GM18505 (cell line): ENCODE measurements around the gene OTOG.
A peak's percentile ranks its signal among the peaks of the same experiment; 100 is the strongest.

Source experiments
- ATAC-seq: cut with Tn5 transposase; IDR thresholded peaks from one replicate; pipeline ENCODE4 v1.9.1; 2021; ENCODE audit not compliant: unreplicated experiment
- POLR2A ChIP-seq: IDR thresholded peaks from 4 replicates; pipeline ENCODE4 v1.6.1; 2011; ENCODE audit warnings: borderline replicate concordance; ENCODE audit not compliant: insufficient read depth, insufficient read length; ENCODE audit errors: extremely low read depth

The OTOG gene

DNA sequence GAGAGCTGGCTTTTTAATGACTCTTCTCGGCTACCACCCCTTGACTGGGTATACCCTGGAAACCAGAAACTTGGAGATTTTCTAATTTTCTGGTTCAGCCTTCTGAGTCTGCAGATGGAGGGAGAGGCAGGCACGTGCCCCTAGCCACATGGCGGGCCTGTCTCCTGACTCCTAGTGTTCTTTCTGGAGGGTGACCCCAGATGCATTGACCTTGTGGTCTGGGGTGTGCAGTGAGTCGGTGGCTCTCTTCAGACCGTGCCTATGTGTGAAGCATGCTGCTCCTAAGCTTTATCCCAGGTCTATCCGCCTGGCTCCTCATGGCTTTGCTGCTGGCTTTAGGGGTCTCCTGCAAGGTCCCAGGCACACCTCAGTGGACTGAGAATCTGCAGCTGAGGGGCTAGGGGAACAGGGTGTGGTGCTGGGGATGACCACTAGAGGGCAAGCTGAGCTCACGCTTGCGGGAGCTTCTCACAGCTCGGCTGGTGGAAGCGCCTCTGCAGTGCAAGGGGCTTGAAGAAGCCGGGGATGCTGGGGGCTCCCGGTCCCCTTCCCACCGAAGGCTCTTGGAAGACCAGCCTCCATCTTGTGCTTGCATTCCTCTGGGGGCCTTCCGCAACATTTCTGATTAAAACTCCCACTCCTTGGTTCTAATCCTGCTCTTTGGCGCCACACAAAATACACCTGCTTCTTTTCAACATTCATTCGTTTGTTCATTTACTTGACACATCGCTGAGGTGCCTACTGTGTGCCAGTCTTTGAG is 51.8 kb downstream of the OTOG start:
- TF ChIP-seq POLR2A = no peak
- peak; percentile 80 for ATAC-seq

DNA sequence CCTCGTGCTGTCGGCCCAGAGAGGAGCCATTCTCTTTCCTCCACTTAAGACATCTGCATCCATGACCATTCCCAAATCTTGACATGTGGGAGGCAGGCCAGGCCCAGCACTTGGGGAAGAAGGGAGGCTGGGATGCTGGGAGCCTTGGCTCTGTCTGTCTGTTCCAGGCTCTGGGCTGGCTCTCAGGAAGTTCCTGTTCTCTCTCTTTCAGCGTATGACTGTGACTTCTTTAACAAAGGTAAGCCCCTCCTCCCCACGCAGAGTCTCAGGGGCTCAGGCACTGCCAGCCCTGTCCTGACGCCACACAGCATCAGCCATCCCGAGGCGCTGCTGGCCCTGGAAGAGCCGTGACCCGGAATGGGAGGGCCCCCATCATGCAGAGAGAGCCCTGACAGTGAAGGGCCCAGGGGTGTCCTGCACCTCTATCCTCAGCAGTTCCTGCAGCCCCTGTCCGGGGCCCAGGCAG is 52.4 kb downstream of the OTOG start:
- TF ChIP-seq POLR2A = no peak
- no peak for ATAC-seq

DNA sequence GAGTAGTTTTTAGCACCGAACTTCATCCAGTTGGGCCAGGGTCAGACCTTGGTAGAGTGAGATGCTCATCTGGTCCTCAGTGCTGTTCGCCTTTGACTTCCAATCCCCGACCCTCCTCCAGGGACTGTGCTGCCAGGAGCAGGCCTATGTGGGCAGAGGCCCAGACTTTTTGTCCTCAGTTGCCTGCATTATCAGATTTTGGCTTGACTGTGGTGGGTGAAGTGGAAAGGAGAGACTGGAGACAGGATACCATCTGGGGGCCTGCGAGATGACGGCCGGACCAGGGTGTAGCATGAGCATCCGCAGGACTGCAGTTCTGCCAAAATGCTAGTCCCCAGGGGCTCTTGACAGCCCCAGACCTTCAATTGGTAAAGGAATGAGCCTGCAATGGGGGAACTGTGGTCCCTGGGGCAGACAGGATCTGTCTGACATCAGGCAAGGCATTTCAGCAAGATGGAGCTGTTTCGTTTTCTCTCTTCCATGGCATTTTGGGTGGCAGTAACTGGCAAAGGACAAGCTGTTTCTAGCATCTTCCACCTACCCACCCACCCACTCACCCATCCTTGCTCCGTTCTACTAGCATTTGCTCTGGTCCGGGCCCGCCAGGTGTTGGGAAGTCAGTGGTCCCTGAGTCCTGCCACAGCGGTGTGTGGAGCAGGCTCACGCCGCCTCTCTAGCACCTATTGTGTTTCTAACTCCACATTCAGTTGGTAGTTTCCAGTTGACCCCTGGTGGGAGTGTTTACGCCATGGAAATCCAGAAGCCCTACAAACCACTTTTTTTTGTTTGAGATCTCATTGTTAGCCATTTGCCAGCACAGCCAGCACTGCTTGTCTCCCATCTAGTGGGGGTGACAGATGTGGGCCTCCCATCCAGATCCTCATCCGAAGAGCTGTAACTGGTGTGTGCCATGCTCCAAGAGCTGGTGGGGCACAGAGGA is 53.5 kb downstream of the OTOG start:
- ATAC-seq = no peak

DNA sequence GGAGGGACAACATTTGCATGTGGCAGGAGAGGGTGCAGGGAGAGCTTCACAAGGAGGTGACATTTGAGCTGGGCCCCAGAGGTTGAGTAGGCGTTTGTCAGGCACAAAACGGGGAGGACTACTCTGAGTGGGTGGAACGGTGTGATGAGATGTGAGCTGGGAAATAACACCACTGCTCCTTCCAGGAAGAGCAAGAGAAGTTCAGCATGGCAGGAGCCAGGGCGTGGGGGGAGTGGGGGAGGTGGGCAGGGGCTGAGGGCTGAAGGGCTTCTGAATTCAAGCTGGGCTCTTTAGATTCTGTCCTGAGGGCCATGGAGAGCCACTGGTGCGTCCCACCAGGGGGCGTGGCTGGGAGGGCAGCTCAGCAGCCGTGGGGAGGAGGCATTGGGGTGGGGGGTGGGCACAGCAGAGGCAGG is 54.2 kb downstream of the OTOG start:
- TF ChIP-seq POLR2A = no peak
- ATAC-seq = no peak

More for the DNA sequence above, 53.5 kb downstream of the OTOG start:
- no peak for TF ChIP-seq POLR2A

DNA sequence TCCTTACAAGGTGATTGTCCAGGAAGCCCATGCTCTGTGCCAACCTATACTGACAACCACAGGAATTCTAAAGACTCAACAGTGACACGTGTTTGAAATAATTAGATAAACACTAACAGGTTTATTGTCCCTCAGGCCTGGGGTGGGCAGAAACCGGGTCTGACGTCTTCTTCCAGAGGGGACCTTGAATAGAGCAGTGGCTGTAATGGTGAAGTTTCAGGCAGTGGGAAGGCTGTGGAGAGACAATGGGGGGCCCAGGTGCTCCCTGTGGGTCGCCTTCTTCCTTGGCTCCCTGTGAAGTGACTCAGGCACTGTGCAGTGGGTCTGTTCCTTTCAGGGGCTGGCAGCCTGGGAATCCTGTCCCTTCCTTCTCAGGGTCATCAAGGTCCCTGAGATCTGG is 54.6 kb downstream of the OTOG start:
- no peak for ATAC-seq
- no peak for TF ChIP-seq POLR2A

DNA sequence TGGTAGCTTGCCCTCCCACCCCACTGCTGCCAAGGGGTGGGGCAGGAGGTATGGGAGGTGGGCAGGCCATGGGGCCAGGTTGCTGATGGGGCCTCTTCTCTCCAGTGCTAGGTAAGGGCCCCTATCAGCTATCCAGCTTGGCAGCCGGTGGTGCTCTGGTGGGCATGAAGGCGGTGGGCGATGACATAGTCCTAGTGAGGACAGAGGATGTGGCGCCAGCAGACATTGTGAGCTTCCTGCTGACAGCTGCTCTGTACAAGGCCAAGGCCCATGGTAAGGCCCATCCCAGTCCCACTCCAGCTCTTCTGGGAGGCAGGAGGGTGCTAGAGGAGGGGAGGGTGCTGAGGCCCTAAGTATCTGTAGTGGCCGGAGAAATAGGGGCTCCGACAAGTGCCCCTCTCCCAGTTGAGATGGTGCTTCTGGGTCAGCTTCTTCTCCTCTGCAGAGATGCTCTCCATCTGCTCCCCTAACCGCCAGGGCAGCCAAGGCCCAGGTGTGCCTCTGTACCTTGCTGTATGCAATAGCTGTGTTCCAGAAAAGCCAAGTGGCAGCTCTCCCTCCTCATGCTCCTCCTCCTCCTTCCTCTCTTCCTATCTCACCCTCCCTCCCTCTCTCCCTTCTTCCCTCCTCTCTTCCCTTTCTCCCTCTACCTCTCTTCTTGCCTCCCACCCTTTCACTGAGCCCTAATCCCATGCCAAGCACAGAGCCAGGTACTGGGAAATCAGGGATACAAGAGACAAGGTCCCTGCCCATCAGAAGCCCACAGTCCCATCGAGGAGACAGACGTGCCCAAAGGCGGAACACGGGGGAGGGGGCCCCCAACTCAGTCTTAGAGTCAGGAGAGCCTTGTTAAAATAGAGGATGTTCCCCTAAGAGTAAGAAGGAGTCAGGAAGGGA is 55.3 kb downstream of the OTOG start:
- TF ChIP-seq POLR2A = no peak
- no peak for ATAC-seq

DNA sequence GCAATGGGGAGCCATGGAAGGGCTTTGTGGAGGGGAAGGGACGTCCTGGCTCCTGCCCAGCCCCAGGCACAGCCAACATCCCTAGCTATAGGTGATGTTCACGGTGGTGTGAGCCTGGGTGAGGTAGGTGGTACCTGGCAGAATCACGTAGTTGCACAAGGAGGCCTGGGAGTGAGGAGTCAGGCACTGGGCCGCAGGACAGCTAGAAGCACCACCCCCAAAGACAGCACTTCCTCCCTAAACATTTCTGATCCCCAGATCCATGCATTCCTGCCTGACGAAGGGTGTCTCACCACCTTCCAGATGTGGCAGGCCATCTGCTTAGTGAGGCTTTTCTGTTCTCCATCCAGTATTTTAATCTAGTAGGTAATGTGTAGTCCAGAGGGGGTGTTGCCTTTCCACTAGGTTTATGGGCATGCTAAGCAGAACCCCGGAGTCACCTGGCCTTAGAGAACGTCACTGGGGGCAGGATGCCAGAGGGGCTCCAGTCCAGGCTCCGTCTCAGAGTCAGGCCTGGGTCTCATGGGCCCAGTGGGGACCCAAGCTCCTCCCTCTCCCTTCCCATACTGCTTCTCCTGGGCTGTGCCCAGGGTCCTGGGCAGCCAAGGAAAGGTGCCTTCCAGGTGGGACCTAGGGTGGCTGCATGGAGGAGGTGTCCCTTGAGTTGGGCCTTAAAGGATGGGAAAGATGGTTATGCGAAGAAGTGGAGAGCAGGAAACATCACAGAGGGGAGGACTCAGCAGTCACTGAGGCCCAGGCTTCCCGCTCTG is 56.2 kb downstream of the OTOG start:
- no peak for TF ChIP-seq POLR2A
- no peak for ATAC-seq

DNA sequence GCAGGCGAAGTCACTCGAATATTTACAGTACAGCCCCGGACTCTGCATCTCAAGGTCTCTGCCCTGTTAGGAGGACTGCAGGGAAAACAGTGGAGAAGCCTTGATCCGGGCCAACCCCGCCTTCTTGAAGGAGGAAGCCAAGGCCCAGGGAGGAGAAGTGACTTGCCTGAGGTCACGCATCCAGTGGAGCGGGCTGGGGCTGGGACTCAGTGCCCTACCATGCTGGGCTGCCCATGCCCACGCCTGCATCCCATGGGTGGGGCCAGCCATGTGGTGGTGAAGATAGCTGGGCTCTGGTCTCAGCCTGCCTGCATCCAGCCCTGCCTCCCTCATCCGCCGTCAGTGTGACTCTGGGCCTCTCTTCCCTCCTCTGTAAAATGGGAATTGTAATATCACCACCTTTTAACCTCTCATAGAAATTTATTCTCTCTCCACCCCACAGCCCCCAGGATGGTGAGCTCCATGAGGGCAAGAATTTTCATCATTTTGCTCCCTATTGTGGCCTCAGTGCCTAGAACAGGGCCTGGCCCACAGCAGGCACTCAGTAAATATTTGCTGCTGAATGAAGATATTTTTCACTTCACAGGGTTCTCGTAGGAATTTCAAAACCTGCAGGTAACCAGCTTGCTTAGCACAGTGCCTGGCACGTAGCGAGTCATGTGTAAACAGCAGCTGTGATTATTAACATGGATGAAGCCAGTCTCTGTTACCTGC is 57.3 kb downstream of the OTOG start:
- TF ChIP-seq POLR2A = no peak
- no peak for ATAC-seq

DNA sequence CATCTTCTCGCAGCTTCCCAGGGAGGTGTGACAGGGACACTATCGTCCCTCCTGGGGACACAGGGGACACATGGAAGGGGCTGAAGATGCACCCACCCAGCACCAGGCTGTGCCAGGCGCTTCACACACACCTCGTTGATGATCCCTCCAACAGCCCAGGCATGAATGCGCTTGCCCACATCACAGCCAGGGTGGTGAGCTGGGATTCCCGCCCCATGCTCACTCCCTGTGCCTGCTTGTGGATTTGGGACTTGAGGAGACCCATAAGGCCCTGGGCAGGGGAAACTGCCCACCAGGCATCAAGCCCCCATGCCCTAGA is 57.8 kb downstream of the OTOG start:
- no peak for ATAC-seq
- no peak for TF ChIP-seq POLR2A

DNA sequence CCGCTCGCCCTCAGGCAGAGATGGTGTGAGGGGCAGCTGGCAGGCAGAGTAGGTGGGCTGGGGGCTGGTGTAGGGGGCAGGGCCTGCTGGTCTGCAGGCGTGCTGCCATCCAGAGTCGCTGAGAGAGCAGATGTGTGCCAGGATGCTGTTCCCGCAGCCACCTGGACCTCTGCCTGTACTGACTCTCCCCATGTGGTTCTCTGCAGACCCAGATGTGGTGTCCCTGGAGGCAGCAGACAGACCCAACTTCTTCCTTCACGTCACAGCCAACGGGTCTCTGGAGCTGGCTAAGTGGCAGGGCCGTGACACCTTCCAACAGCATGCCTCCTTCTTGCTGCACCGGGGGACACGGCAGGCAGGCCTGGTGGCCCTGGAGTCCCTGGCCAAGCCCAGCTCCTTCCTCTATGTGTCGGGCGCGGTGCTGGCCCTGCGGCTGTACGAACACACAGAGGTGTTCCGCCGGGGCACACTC is 58.6 kb downstream of the OTOG start:
- ATAC-seq = no peak
- TF ChIP-seq POLR2A = no peak

DNA sequence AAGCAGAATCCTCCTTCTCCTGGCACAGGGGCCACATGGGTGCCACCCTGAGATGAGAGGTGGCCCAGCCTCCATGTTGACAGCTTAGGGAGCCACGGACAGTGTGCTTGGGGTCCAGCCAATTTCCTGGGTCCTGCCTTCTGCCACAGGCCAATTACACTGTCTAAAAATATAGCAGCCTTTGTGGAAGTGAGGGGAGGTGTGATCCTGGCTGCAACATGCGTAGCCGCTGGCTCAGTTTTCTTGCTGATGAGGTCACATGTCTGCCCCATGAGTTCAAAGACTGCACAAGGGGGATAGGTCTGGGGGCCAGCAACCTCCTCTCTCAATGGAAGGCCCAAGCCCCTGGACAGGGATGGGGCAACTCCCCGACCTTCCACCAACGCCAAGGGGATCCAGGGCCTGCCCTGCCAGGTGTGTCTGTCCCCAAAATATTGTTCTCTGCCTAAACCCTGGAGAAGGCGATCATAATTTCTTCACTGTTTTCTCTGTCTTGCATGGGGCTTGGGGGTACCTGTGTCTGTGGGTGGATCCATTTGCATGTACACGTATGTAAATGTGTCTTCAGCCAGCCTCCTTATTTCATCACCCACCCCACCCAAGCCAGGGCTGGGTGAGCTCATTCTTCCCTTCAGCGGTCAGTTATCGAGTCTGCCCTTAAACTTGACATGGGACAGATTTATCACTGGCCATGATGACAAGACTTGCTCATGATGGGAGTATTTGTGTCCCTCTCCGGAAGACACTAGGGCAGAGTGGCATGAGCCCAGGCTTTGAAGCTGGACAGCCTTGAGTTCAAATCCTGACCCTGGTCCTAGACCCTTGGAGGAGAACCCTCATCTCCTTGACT is 59.4 kb downstream of the OTOG start:
- no peak for TF ChIP-seq POLR2A
- ATAC-seq = no peak
